Glutamatergic neuron (in vitro differentiated cells): ENCODE measurements around the gene POLG2. TPM values are rescaled to one million over a fixed set of nuclear protein-coding genes. Genes with fewer than 3 reads are reported as not detected.
A peak's percentile ranks its signal among the peaks of the same experiment; 100 is the strongest.

Experiments
- DNase-seq: peaks from one replicate; pipeline ENCODE4 v3.0.0; 2022
- H3K27ac Mint-ChIP-seq: one replicate; pipeline ENCODE4 v1.8.0; 2020; ENCODE audit warnings: mild to moderate bottlenecking, mixed read lengths, inconsistent platforms; ENCODE audit not compliant: unreplicated experiment
- H3K27me3 Mint-ChIP-seq: one replicate; pipeline ENCODE4 v1.8.0; 2020; ENCODE audit warnings: mild to moderate bottlenecking, moderate library complexity, mixed read lengths, inconsistent platforms; ENCODE audit not compliant: unreplicated experiment
- H3K36me3 Mint-ChIP-seq: one replicate; pipeline ENCODE4 v1.8.0; 2020; ENCODE audit warnings: mild to moderate bottlenecking, mixed read lengths, inconsistent platforms; ENCODE audit not compliant: unreplicated experiment
- H3K4me1 Mint-ChIP-seq: one replicate; pipeline ENCODE4 v1.8.0; 2020; ENCODE audit warnings: mild to moderate bottlenecking, low read depth, mixed read lengths, inconsistent platforms; ENCODE audit not compliant: unreplicated experiment
- H3K4me3 Mint-ChIP-seq: one replicate; pipeline ENCODE4 v1.8.0; 2020; ENCODE audit warnings: mild to moderate bottlenecking, mixed read lengths, inconsistent platforms; ENCODE audit not compliant: unreplicated experiment
- H3K9me3 Mint-ChIP-seq: one replicate; pipeline ENCODE4 v1.8.0; 2020; ENCODE audit warnings: mild to moderate bottlenecking, moderate library complexity, mixed read lengths, inconsistent platforms; ENCODE audit not compliant: unreplicated experiment
- CTCF ChIP-seq: fragments of 200-600 bp; sonication (generic); IDR thresholded peaks from one replicate; pipeline ENCODE4 v1.5.0; 2021; ENCODE audit not compliant: partially characterized antibody, unreplicated experiment
- long read RNA-seq: library from polyadenylated mRNA; unstranded; transcript quantifications from one replicate; pipeline ENCODE4 v2.0.0, GENCODE V29; 2020; ENCODE audit not compliant: unreplicated experiment
- total RNA-seq: library from RNA; stranded (reverse); fragmentation: NEBNext Ultra II Directional; extraction: Animal tissue kit (Norgen Biotek cat#: 25700); gene quantifications from one replicate; pipeline ENCODE4 v1.2.1, GENCODE V29; 2021; ENCODE audit not compliant: unreplicated experiment

POLG2 gene
- total RNA-seq = 25.7 TPM
- long read RNA-seq, partial matches to known transcripts = 1 of 9 reads
- long read RNA-seq, other reads (novel, unspliced or antisense) = 4 of 9 reads

- peak; percentile 61 for TF ChIP-seq CTCF
- peak within 1 kb of the TSS; percentile 100 for H3K4me3 Mint-ChIP-seq
- peaks cover 4% of the 10 kb centered on the region for H3K27me3 Mint-ChIP-seq
- peak; percentile 98 for DNase-seq
- peak within 1 kb of the TSS; percentile 93 for H3K27ac Mint-ChIP-seq
- peaks cover 10% of the 10 kb centered on the region for H3K9me3 Mint-ChIP-seq
- H3K36me3 Mint-ChIP-seq = no peaks in the 10 kb centered on the region
- H3K4me1 Mint-ChIP-seq = peaks cover 26% of the 10 kb centered on the region
Measured at GRCh38 chr17:64496786-64497564, at the start of gene POLG2. POLG2 (minus strand) TSS chr17:64497054; CDS start chr17:64496968, 86 bp downstream.

- no peak for TF ChIP-seq CTCF
- H3K4me3 Mint-ChIP-seq = no peak overlapping the region
- DNase-seq = no peak
- no peaks in the 10 kb centered on the region for H3K36me3 Mint-ChIP-seq
- peaks cover 18% of the 10 kb centered on the region for H3K4me1 Mint-ChIP-seq
- H3K27me3 Mint-ChIP-seq = peaks cover 2% of the 10 kb centered on the region
- H3K9me3 Mint-ChIP-seq = no peaks in the 10 kb centered on the region
- H3K27ac Mint-ChIP-seq = no peak overlapping the region
Measured at GRCh38 chr17:64544742-64545141, 47.9 kb upstream of the POLG2 start.

- DNase-seq = no peak
- Mint-ChIP-seq H3K27me3 (peaks cover 4% of the 10 kb centered on the region), H3K36me3 (peaks cover 5% of the 10 kb centered on the region), H3K4me3 (no peak overlapping the region), H3K9me3 (peaks cover 4% of the 10 kb centered on the region), H3K4me1 (no peaks in the 10 kb centered on the region), H3K27ac (no peak overlapping the region)
- no peak for TF ChIP-seq CTCF
Measured at GRCh38 chr17:64540118-64540776, 43.4 kb upstream of the POLG2 start.

- peaks cover 4% of the 10 kb centered on the region for H3K27me3 Mint-ChIP-seq
- no peak overlapping the region for H3K4me3 Mint-ChIP-seq
- no peak for TF ChIP-seq CTCF
- peak overlapping the region; percentile 45 for H3K27ac Mint-ChIP-seq
- peaks cover 5% of the 10 kb centered on the region for H3K36me3 Mint-ChIP-seq
- no peaks in the 10 kb centered on the region for H3K4me1 Mint-ChIP-seq
- H3K9me3 Mint-ChIP-seq = peaks cover 4% of the 10 kb centered on the region
- no peak for DNase-seq
Measured at GRCh38 chr17:64538508-64539130, 41.8 kb upstream of the POLG2 start.

- peaks cover 4% of the 10 kb centered on the region for H3K27me3 Mint-ChIP-seq
- no peak for TF ChIP-seq CTCF
- peaks cover 4% of the 10 kb centered on the region for H3K9me3 Mint-ChIP-seq
- DNase-seq = no peak
- no peaks in the 10 kb centered on the region for H3K4me1 Mint-ChIP-seq
- no peak overlapping the region for H3K27ac Mint-ChIP-seq
- no peak overlapping the region for H3K4me3 Mint-ChIP-seq
- peaks cover 5% of the 10 kb centered on the region for H3K36me3 Mint-ChIP-seq
Measured at GRCh38 chr17:64537488-64537887, 40.6 kb upstream of the POLG2 start.
